GM18870 (cell line): ENCODE data around the gene GULP1.
"Not testable (repeated sequence)": the region's sequence is repeated elsewhere in the genome, so short reads cannot be mapped to it uniquely, and the experiment has no call there.

Experiments used
- ATAC-seq: cut with Tn5 transposase; IDR thresholded peaks from one replicate; pipeline ENCODE4 v1.9.1; 2021; ENCODE audit warnings: moderate library complexity; ENCODE audit not compliant: unreplicated experiment

GULP1 gene

GRCh38 chr2:188459061-188459460 lies 167.4 kb downstream of the GULP1 start:
- ATAC-seq: no peak

GRCh38 chr2:188466078-188466477 lies 174.4 kb downstream of the GULP1 start:
- not testable (repeated sequence) for ATAC-seq

- ATAC-seq: no peak
Measured at GRCh38 chr2:188466761-188467160, 175.1 kb downstream of the GULP1 start.

- ATAC-seq: no peak
Measured at GRCh38 chr2:188471166-188471565, 179.5 kb downstream of the GULP1 start.

GRCh38 chr2:188473306-188473705 lies 181.6 kb downstream of the GULP1 start:
- no peak for ATAC-seq

- ATAC-seq: no peak
Measured at GRCh38 chr2:188474316-188474715, 182.6 kb downstream of the GULP1 start.

- peak; percentile 50 for ATAC-seq
Measured at GRCh38 chr2:188475945-188476344, 184.3 kb downstream of the GULP1 start.

- ATAC-seq: no peak
Measured at GRCh38 chr2:188477564-188478103, 186.0 kb downstream of the GULP1 start.

GRCh38 chr2:188478724-188479123 lies 187.1 kb downstream of the GULP1 start:
- peak; percentile 99 for ATAC-seq

- ATAC-seq: no peak
Measured at GRCh38 chr2:188481474-188481873, 189.8 kb downstream of the GULP1 start.

GRCh38 chr2:188485496-188485895 lies 193.8 kb downstream of the GULP1 start:
- ATAC-seq: no peak

- ATAC-seq: no peak
Measured at GRCh38 chr2:188492751-188493150, 201.1 kb downstream of the GULP1 start.

GRCh38 chr2:188494906-188495305 lies 203.2 kb downstream of the GULP1 start:
- ATAC-seq: no peak

- ATAC-seq: no peak
Measured at GRCh38 chr2:188495969-188496431, 204.3 kb downstream of the GULP1 start.

GRCh38 chr2:188497726-188498125 lies 206.1 kb downstream of the GULP1 start:
- ATAC-seq: no peak

GRCh38 chr2:188503975-188504374 lies 212.3 kb downstream of the GULP1 start:
- ATAC-seq: no peak

- ATAC-seq: no peak
Measured at GRCh38 chr2:188506843-188507242, 215.2 kb downstream of the GULP1 start.

- no peak for ATAC-seq
Measured at GRCh38 chr2:188511346-188511745, 219.7 kb downstream of the GULP1 start.

GRCh38 chr2:188512456-188512855 lies 220.8 kb downstream of the GULP1 start:
- ATAC-seq: peak; percentile 75

GRCh38 chr2:188515918-188516317 lies 224.2 kb downstream of the GULP1 start:
- no peak for ATAC-seq

GRCh38 chr2:188517549-188518215 lies 226.0 kb downstream of the GULP1 start:
- ATAC-seq: no peak

GRCh38 chr2:188518381-188518780 lies 226.7 kb downstream of the GULP1 start:
- ATAC-seq: no peak

GRCh38 chr2:188519136-188519535 lies 227.5 kb downstream of the GULP1 start:
- no peak for ATAC-seq
